ENCODE measurements around the gene SEC31A. TPM values are rescaled to one million over a fixed set of nuclear protein-coding genes. Genes with fewer than 3 reads are reported as not detected.

The SEC31A gene
- total RNA-seq, 1 experiment from 2014 or later: 70.2 TPM

GRCh38 chr4:82789025-82789776, 101.8 kb downstream of the SEC31A start:
- DNase-seq: no peak

GRCh38 chr4:82787342-82787741, 103.6 kb downstream of the SEC31A start:
- H3K4me3 ChIP-seq (ENCODE audit: low read length): no peak overlapping the region
- H3K9me3 ChIP-seq (ENCODE audit: low read length): no peaks in the 10 kb centered on the region
- H3K4me2 ChIP-seq (ENCODE audit: low read depth, low read length, poor library complexity, severe bottlenecking): no peak overlapping the region
- H3K36me3 ChIP-seq (ENCODE audit: insufficient read depth, low read length): no peaks in the 10 kb centered on the region
- peaks cover 26% of the 10 kb centered on the region for H3K79me2 ChIP-seq (ENCODE audit: low read length)
- H3K9ac ChIP-seq (ENCODE audit: low read length): no peak overlapping the region
- H3K4me1 ChIP-seq (ENCODE audit: low read length): peaks cover 77% of the 10 kb centered on the region
- H3K27me3 ChIP-seq (ENCODE audit: low read length): no peaks in the 10 kb centered on the region
- H2AFZ ChIP-seq (ENCODE audit: low read length): no peak overlapping the region
- no peaks in the 10 kb centered on the region for H3K9me2 ChIP-seq (replicated peaks; ENCODE audit: insufficient read depth, low read length)
- H3K27ac ChIP-seq (ENCODE audit: low read length): peak overlapping the region; percentile 100
- DNase-seq: no peak
- H4K20me1 ChIP-seq (ENCODE audit: insufficient read depth, low read depth, low read length): no peaks in the 10 kb centered on the region

More at GRCh38 chr4:82789025-82789776, 101.8 kb downstream of the SEC31A start:
- Histone ChIP-seq H2AFZ (ENCODE audit: low read length) (no peak overlapping the region), H3K9ac (ENCODE audit: low read length) (peak overlapping the region; percentile 35; the same call in 1 of the 2 replicates), H3K27me3 (ENCODE audit: low read length) (no peaks in the 10 kb centered on the region), H3K4me2 (ENCODE audit: low read depth, low read length, poor library complexity, severe bottlenecking) (peak overlapping the region; percentile 59), H3K4me1 (ENCODE audit: low read length) (peaks cover 60% of the 10 kb centered on the region), H3K9me3 (ENCODE audit: low read length) (no peaks in the 10 kb centered on the region), H3K36me3 (ENCODE audit: insufficient read depth, low read length) (no peaks in the 10 kb centered on the region), H4K20me1 (ENCODE audit: insufficient read depth, low read depth, low read length) (no peaks in the 10 kb centered on the region), H3K4me3 (ENCODE audit: low read length) (no peak overlapping the region), H3K9me2 (replicated peaks; ENCODE audit: insufficient read depth, low read length) (no peaks in the 10 kb centered on the region), H3K79me2 (ENCODE audit: low read length) (peaks cover 18% of the 10 kb centered on the region; the same call in 1 of the 2 replicates), H3K27ac (ENCODE audit: low read length) (no peak overlapping the region)

GRCh38 chr4:82786828-82787227, 104.1 kb downstream of the SEC31A start:
- Histone ChIP-seq H3K9me2 (replicated peaks; ENCODE audit: insufficient read depth, low read length) (no peaks in the 10 kb centered on the region), H3K79me2 (ENCODE audit: low read length) (peaks cover 32% of the 10 kb centered on the region), H3K4me2 (ENCODE audit: low read depth, low read length, poor library complexity, severe bottlenecking) (peak overlapping the region; percentile 95), H3K4me3 (ENCODE audit: low read length) (no peak overlapping the region), H3K36me3 (ENCODE audit: insufficient read depth, low read length) (no peaks in the 10 kb centered on the region), H3K4me1 (ENCODE audit: low read length) (peaks cover 82% of the 10 kb centered on the region), H3K9me3 (ENCODE audit: low read length) (no peaks in the 10 kb centered on the region), H2AFZ (ENCODE audit: low read length) (no peak overlapping the region), H3K27ac (ENCODE audit: low read length) (peak overlapping the region; percentile 100), H4K20me1 (ENCODE audit: insufficient read depth, low read depth, low read length) (no peaks in the 10 kb centered on the region), H3K9ac (ENCODE audit: low read length) (0 out of 2 replicates have a peak overlapping the region, but pooled peaks have one; percentile 20), H3K27me3 (ENCODE audit: low read length) (no peaks in the 10 kb centered on the region)
- no peak for DNase-seq

DNA sequence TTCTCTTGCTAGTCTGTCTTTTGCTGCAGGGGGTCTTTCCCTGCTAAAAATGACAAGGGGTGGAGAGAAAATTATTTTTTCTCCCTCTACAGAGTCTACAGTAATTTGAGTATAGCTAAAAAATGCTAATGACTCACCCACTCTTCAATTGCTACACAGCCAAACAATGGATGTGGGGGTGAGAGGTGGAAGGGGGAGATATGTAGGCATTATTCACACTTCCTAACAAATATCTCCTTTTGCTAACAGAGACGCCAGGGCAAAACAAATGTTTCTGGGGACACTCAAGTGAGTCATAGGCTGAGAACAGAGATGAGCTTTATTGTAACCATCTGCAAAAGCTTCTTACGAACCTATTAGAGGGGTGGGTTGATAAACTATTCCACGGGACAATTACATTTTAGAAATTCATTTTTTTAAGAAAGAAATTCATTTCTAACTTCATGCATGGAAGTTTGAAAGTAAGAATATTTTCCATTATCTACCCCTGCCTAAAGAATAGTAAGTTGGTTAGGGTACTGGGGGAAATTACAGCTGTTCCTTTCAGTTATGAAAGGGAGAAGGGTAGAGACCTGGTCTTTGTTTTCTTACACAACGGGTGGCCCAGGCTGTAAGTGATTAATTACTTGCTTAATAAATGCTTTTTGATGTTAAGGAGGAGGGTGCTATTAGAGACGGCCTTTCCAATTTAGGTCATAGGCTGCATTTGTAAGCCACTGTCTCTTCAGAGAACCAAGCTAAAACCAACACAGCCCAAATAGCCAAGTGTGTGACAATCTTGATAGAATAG, 105.1 kb downstream of the SEC31A start:
- H3K79me2 ChIP-seq (ENCODE audit: low read length): peaks cover 34% of the 10 kb centered on the region

GRCh38 chr4:82784681-82785610, 106.0 kb downstream of the SEC31A start:
- no peaks in the 10 kb centered on the region for H3K36me3 ChIP-seq (ENCODE audit: insufficient read depth, low read length)
- H3K27ac ChIP-seq (ENCODE audit: low read length): peak overlapping the region; percentile 100
- peaks cover 94% of the 10 kb centered on the region for H3K4me1 ChIP-seq (ENCODE audit: low read length)
- peak overlapping the region; percentile 54 for H3K4me3 ChIP-seq (ENCODE audit: low read length)
- no peaks in the 10 kb centered on the region for H3K9me2 ChIP-seq (replicated peaks; ENCODE audit: insufficient read depth, low read length)
- no peak overlapping the region for H2AFZ ChIP-seq (ENCODE audit: low read length)
- H3K4me2 ChIP-seq (ENCODE audit: low read depth, low read length, poor library complexity, severe bottlenecking): peak overlapping the region; percentile 95
- H3K9me3 ChIP-seq (ENCODE audit: low read length): no peaks in the 10 kb centered on the region
- no peaks in the 10 kb centered on the region for H3K27me3 ChIP-seq (ENCODE audit: low read length)
- H4K20me1 ChIP-seq (ENCODE audit: insufficient read depth, low read depth, low read length): no peaks in the 10 kb centered on the region
- H3K79me2 ChIP-seq (ENCODE audit: low read length): peaks cover 34% of the 10 kb centered on the region
- H3K9ac ChIP-seq (ENCODE audit: low read length): peak overlapping the region; percentile 67
- peak; percentile 87 for DNase-seq

More for the DNA sequence above, 105.1 kb downstream of the SEC31A start:
- Histone ChIP-seq H3K4me1 (ENCODE audit: low read length) (peaks cover 92% of the 10 kb centered on the region), H3K9ac (ENCODE audit: low read length) (peak overlapping the region; percentile 67), H3K27ac (ENCODE audit: low read length) (peak overlapping the region; percentile 100), H4K20me1 (ENCODE audit: insufficient read depth, low read depth, low read length) (no peaks in the 10 kb centered on the region), H3K36me3 (ENCODE audit: insufficient read depth, low read length) (no peaks in the 10 kb centered on the region), H2AFZ (ENCODE audit: low read length) (no peak overlapping the region), H3K9me3 (ENCODE audit: low read length) (no peaks in the 10 kb centered on the region), H3K27me3 (ENCODE audit: low read length) (no peaks in the 10 kb centered on the region), H3K4me2 (ENCODE audit: low read depth, low read length, poor library complexity, severe bottlenecking) (peak overlapping the region; percentile 95), H3K9me2 (replicated peaks; ENCODE audit: insufficient read depth, low read length) (no peaks in the 10 kb centered on the region), H3K4me3 (ENCODE audit: low read length) (peak overlapping the region; percentile 54)
- DNase-seq: peak; percentile 50

DNA sequence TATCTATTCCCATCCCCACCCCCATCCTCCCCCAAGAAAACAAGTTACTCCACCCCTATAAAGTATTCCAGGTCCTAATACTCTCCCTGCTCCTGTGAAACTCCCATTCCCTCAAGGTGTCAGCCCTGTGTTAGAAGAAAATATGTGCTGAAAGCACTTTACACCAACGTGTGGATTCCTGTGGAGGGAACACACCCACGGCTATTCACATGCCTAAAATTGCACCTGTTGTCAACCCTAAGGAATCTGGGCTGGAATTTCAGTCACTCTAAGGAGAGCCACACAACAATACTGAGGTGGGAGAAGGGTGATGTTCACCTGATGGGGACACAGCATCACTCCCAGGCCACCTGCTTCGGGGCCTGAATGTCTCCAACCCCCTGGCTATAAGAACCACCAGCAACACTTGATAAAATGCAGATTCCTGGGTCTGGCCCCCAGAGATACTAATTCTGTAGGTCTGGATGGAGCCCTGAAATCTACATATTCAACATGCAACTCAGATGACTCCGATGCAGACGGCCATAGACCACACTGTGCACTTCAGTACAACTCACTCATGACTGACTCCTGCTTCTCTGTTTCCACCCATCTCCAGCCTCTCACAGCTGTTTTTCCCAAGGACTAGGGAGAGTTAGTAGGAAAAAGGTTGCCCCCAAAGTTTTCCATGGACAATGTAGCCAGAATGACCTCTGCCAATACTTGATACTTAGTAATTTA, 108.2 kb downstream of the SEC31A start:
- H2AFZ ChIP-seq (ENCODE audit: low read length): no peak overlapping the region
- H3K4me1 ChIP-seq (ENCODE audit: low read length): peaks cover 86% of the 10 kb centered on the region
- H3K9ac ChIP-seq (ENCODE audit: low read length): peak overlapping the region; percentile 62
- H3K4me3 ChIP-seq (ENCODE audit: low read length): peak overlapping the region; percentile 28; the same call in 1 of the 2 replicates
- no peaks in the 10 kb centered on the region for H3K9me3 ChIP-seq (ENCODE audit: low read length)
- peak overlapping the region; percentile 95 for H3K4me2 ChIP-seq (ENCODE audit: low read depth, low read length, poor library complexity, severe bottlenecking)
- peak overlapping the region; percentile 100 for H3K27ac ChIP-seq (ENCODE audit: low read length)
- H3K27me3 ChIP-seq (ENCODE audit: low read length): no peaks in the 10 kb centered on the region
- H3K79me2 ChIP-seq (ENCODE audit: low read length): peaks cover 19% of the 10 kb centered on the region
- no peaks in the 10 kb centered on the region for H3K36me3 ChIP-seq (ENCODE audit: insufficient read depth, low read length)
- H3K9me2 ChIP-seq (replicated peaks; ENCODE audit: insufficient read depth, low read length): no peaks in the 10 kb centered on the region
- DNase-seq: peak; percentile 40
- no peaks in the 10 kb centered on the region for H4K20me1 ChIP-seq (ENCODE audit: insufficient read depth, low read depth, low read length)

DNA sequence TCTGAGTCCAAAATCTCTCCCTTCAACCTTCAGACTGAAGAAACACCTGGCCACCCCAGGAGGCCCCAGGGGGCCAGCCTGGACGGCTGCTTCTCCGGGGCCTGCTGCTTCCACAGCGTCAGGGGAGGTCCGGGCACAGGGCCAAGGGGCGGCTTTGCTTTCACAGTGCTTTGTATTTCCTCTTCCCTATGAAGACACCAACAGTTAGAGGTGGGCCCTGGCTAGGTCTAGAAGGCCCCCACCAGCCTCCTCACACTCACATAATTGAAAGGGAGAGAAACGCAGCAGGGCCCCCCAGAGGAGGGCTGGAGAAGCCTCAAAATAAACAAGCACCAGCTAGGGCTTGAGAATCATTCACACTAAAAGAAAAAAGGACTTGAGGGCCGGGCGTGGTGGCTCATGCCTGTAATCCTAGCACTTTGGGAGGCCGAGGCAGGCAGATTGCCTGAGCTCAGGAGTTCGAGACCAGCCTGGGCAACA, 110.2 kb downstream of the SEC31A start:
- H3K27ac ChIP-seq (ENCODE audit: low read length): peak overlapping the region; percentile 100
- H3K4me2 ChIP-seq (ENCODE audit: low read depth, low read length, poor library complexity, severe bottlenecking): peak overlapping the region; percentile 95
- H3K4me3 ChIP-seq (ENCODE audit: low read length): peak overlapping the region; percentile 45
- no peaks in the 10 kb centered on the region for H3K9me2 ChIP-seq (replicated peaks; ENCODE audit: insufficient read depth, low read length)
- DNase-seq: peak; percentile 92
- H2AFZ ChIP-seq (ENCODE audit: low read length): no peak overlapping the region
- H3K36me3 ChIP-seq (ENCODE audit: insufficient read depth, low read length): no peaks in the 10 kb centered on the region
- no peaks in the 10 kb centered on the region for H3K9me3 ChIP-seq (ENCODE audit: low read length)
- no peaks in the 10 kb centered on the region for H4K20me1 ChIP-seq (ENCODE audit: insufficient read depth, low read depth, low read length)
- H3K4me1 ChIP-seq (ENCODE audit: low read length): peaks cover 84% of the 10 kb centered on the region
- H3K9ac ChIP-seq (ENCODE audit: low read length): peak overlapping the region; percentile 62
- peaks cover 16% of the 10 kb centered on the region for H3K79me2 ChIP-seq (ENCODE audit: low read length)
- no peaks in the 10 kb centered on the region for H3K27me3 ChIP-seq (ENCODE audit: low read length)

Data from Karpas-422 (cell line).